Measurements from ENCODE around the gene KPNA3.
A peak's percentile ranks its signal among the peaks of the same experiment; 100 is the strongest.

Gene KPNA3, protein sequence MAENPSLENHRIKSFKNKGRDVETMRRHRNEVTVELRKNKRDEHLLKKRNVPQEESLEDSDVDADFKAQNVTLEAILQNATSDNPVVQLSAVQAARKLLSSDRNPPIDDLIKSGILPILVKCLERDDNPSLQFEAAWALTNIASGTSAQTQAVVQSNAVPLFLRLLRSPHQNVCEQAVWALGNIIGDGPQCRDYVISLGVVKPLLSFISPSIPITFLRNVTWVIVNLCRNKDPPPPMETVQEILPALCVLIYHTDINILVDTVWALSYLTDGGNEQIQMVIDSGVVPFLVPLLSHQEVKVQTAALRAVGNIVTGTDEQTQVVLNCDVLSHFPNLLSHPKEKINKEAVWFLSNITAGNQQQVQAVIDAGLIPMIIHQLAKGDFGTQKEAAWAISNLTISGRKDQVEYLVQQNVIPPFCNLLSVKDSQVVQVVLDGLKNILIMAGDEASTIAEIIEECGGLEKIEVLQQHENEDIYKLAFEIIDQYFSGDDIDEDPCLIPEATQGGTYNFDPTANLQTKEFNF

DNA sequence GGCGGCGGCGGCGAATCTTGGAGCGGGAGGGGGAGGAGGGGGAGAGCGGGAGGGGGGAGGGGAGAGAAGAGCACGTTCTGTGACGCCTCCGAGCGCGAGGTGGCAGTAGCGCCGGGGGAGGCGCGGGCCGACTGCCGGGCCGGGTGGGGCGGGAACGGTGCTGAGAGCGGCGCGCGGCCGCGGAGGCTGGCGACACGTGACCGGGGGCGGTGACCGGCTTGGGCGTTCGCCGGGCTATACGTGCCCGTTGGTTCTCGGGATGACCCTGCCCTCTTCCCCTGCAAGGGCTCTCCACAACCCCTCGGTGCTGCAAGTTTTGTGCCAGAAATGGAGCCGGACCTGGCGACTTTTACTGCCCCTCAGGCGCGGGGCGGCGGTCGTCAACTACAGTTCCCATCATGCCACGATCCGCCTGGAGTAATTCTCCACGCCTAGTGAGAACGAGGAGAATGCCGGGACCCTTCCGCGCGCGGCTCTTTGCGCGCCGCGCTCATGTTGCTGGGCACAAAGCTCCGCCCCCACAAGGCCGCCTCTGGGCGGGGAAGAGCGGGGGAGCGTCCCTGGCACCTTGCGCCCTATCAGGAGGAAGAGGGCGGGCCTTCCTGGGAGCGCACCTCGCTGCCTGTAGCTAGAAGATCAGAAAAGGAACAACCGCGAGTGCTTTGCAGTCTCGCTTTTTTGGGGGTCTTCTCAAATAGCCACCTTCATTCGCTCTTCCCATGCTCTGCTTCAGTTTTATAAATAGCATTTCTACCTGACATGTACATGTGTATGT is at the start of gene KPNA3:
KPNA3 (minus strand) TSS at position 133 of the 775 bp plus-strand sequence. CDS start 176 bp downstream, outside the sequence.
- H3K27ac ChIP-seq (ENCODE audit: low read depth, low read length) = peak within 1 kb of the TSS; percentile 86
- peak within 1 kb of the TSS; percentile 98 for H3K4me3 ChIP-seq (ENCODE audit: low read depth, low read length)

DNA sequence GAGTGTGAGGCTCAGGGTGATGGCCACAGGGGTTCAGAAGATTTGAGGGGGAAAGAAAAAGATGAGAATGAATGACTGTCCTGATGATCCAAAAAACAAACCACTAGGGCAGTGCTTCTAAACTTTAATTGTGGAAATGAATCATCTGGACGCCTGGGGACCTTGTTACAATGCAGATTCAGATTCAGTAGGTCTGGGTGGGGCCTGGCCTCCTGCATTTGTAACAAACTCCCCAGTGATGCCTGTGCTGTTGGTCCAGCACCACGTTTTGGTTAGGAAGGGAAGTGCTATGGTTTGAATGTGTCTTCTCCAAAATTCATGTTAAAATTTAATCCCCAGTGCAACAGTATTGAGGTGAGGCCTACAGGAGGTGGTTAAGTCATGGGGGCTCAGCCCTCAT is 49.5 kb upstream of the KPNA3 start:
- H3K9ac ChIP-seq (ENCODE audit: low read length) = no peak overlapping the region
- H3K4me3 ChIP-seq (ENCODE audit: low read depth, low read length) = no peak overlapping the region
- H3K4me1 ChIP-seq (ENCODE audit: control insufficient read depth, insufficient read depth, low read length) = peaks cover 24% of the 10 kb centered on the region
- no peak overlapping the region for H3K27ac ChIP-seq (ENCODE audit: low read depth, low read length)
- no peaks in the 10 kb centered on the region for H3K9me3 ChIP-seq (ENCODE audit: control insufficient read depth, insufficient read depth, low read depth, low read length)
- no peaks in the 10 kb centered on the region for H3K36me3 ChIP-seq (ENCODE audit: control insufficient read depth, insufficient read depth, low read length)
- no peaks in the 10 kb centered on the region for H3K27me3 ChIP-seq (ENCODE audit: control insufficient read depth, insufficient read depth, low read length)

More for the DNA sequence above, at the start of gene KPNA3:
- Histone ChIP-seq H3K27me3 (ENCODE audit: control insufficient read depth, insufficient read depth, low read length) (no peaks in the 10 kb centered on the region), H3K9me3 (ENCODE audit: control insufficient read depth, insufficient read depth, low read depth, low read length) (no peaks in the 10 kb centered on the region), H3K4me1 (ENCODE audit: control insufficient read depth, insufficient read depth, low read length) (peaks cover 14% of the 10 kb centered on the region), H3K9ac (ENCODE audit: low read length) (peak within 1 kb of the TSS; percentile 92), H3K36me3 (ENCODE audit: control insufficient read depth, insufficient read depth, low read length) (peaks cover 6% of the 10 kb centered on the region; the same call in 1 of the 2 replicates)

DNA sequence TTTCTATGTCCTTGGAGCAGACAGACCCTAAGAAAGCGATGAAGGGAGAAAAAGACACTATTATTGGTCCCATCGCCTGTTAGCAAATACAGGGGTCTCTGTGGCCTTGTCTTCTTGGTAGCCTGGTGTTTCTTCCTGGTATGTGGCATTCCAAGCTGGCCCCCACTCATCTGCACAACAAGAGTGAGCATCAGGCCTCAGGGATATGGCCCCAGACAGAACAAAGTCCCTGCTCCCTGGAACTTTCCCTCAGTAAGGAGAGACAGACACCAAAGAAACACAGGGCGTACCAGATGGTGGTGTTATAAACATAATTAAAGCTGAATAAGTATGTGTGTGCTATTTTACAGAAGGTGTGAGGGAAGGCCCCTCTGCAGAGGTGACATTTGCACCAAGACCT is 48.2 kb upstream of the KPNA3 start:
- Histone ChIP-seq H3K27me3 (ENCODE audit: control insufficient read depth, insufficient read depth, low read length) (no peaks in the 10 kb centered on the region), H3K36me3 (ENCODE audit: control insufficient read depth, insufficient read depth, low read length) (no peaks in the 10 kb centered on the region), H3K9ac (ENCODE audit: low read length) (no peak overlapping the region), H3K4me3 (ENCODE audit: low read depth, low read length) (no peak overlapping the region), H3K4me1 (ENCODE audit: control insufficient read depth, insufficient read depth, low read length) (peaks cover 30% of the 10 kb centered on the region), H3K9me3 (ENCODE audit: control insufficient read depth, insufficient read depth, low read depth, low read length) (no peaks in the 10 kb centered on the region), H3K27ac (ENCODE audit: low read depth, low read length) (no peak overlapping the region)

DNA sequence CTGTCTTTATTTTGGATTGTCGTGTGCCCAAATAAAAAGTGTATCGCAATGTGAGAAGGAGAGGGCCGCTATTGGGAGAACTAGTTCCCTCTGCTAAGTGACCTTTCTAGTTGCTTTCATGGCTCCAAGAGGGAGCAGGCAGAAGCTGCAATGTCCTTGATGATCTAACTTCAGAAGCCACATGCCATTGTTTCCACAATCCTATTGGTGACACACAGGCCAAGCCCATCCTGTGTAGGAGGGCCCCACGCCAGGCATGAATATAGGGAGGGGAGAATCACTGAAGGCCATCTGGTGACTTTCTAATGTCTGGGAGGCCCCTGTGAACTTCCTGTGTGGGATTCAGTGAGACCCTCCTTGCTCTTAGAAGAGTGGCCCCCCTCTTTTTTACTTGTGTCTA is 47.8 kb upstream of the KPNA3 start:
- Histone ChIP-seq H3K4me1 (ENCODE audit: control insufficient read depth, insufficient read depth, low read length) (peaks cover 30% of the 10 kb centered on the region), H3K36me3 (ENCODE audit: control insufficient read depth, insufficient read depth, low read length) (no peaks in the 10 kb centered on the region), H3K27ac (ENCODE audit: low read depth, low read length) (no peak overlapping the region), H3K9ac (ENCODE audit: low read length) (no peak overlapping the region), H3K9me3 (ENCODE audit: control insufficient read depth, insufficient read depth, low read depth, low read length) (no peaks in the 10 kb centered on the region), H3K4me3 (ENCODE audit: low read depth, low read length) (no peak overlapping the region), H3K27me3 (ENCODE audit: control insufficient read depth, insufficient read depth, low read length) (no peaks in the 10 kb centered on the region)

DNA sequence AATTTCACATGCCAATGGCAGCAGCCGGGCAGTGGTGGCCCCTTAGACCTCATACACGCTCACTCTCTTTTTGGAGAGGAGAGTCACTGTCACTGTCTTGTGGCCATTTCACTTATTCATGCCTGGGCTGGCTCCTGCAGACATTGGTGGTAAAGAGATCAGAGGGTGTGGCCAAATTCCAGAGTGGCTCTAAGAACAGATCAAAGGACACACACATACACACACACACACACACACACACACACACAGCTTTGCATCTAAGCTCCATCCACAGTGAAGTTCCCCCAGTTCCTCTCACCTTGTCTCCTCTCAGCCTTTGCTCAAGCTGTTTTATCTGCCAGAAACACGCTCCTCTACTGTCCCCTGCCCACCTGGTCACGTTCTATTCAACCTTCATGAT is 46.5 kb upstream of the KPNA3 start:
- Histone ChIP-seq H3K9me3 (ENCODE audit: control insufficient read depth, insufficient read depth, low read depth, low read length) (no peaks in the 10 kb centered on the region), H3K4me3 (ENCODE audit: low read depth, low read length) (no peak overlapping the region), H3K9ac (ENCODE audit: low read length) (no peak overlapping the region), H3K4me1 (ENCODE audit: control insufficient read depth, insufficient read depth, low read length) (peaks cover 30% of the 10 kb centered on the region), H3K36me3 (ENCODE audit: control insufficient read depth, insufficient read depth, low read length) (no peaks in the 10 kb centered on the region), H3K27me3 (ENCODE audit: control insufficient read depth, insufficient read depth, low read length) (no peaks in the 10 kb centered on the region), H3K27ac (ENCODE audit: low read depth, low read length) (no peak overlapping the region)

DNA sequence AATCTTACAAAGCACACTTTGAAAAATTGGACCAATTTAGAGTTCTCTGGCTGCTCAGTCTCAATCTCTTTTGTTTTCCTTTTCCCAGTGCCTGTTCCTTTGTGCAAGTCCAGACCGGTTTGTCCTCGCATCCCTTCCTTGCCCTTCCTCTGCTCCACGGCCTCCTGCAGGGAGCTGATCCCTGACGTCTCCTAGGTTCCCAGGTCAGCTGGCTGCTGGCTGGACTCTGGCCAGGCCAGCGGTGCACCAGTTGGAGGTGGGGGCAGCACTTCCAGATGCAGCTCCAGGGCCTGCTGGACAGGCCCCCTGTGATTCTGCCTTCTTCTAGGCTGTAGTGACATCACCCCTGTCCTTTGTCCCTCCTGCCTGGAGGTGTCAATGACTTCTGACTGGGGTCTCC is 44.0 kb upstream of the KPNA3 start:
- no peaks in the 10 kb centered on the region for H3K9me3 ChIP-seq (ENCODE audit: control insufficient read depth, insufficient read depth, low read depth, low read length)
- H3K4me3 ChIP-seq (ENCODE audit: low read depth, low read length) = no peak overlapping the region
- H3K27ac ChIP-seq (ENCODE audit: low read depth, low read length) = no peak overlapping the region
- no peak overlapping the region for H3K9ac ChIP-seq (ENCODE audit: low read length)
- H3K4me1 ChIP-seq (ENCODE audit: control insufficient read depth, insufficient read depth, low read length) = peaks cover 35% of the 10 kb centered on the region
- H3K36me3 ChIP-seq (ENCODE audit: control insufficient read depth, insufficient read depth, low read length) = no peaks in the 10 kb centered on the region
- no peaks in the 10 kb centered on the region for H3K27me3 ChIP-seq (ENCODE audit: control insufficient read depth, insufficient read depth, low read length)

DNA sequence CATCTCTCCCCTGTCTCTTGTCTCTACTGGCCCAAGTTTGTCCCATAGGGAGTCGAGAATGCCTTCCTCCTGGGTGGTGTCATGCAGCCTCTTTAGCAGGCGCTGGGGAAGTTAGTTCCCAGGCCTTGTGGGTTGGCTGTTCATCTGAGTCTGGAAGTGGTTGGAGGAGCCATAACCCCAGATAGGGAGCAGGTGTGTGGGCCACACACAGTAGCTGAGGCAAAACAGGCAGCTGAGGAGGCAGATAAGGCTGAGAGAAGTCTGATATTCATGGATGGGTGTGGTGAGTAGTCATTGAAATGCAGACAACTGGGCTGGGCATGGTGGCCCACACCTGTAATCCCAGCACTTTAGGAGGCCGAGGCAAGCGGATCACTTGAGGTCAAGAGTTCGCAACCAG is 40.9 kb upstream of the KPNA3 start:
- H3K36me3 ChIP-seq (ENCODE audit: control insufficient read depth, insufficient read depth, low read length) = no peaks in the 10 kb centered on the region
- no peak overlapping the region for H3K9ac ChIP-seq (ENCODE audit: low read length)
- no peaks in the 10 kb centered on the region; the same call in 1 of the 2 replicates for H3K9me3 ChIP-seq (ENCODE audit: control insufficient read depth, insufficient read depth, low read depth, low read length)
- H3K27ac ChIP-seq (ENCODE audit: low read depth, low read length) = no peak overlapping the region
- H3K4me3 ChIP-seq (ENCODE audit: low read depth, low read length) = no peak overlapping the region
- no peaks in the 10 kb centered on the region for H3K27me3 ChIP-seq (ENCODE audit: control insufficient read depth, insufficient read depth, low read length)
- H3K4me1 ChIP-seq (ENCODE audit: control insufficient read depth, insufficient read depth, low read length) = peaks cover 16% of the 10 kb centered on the region

DNA sequence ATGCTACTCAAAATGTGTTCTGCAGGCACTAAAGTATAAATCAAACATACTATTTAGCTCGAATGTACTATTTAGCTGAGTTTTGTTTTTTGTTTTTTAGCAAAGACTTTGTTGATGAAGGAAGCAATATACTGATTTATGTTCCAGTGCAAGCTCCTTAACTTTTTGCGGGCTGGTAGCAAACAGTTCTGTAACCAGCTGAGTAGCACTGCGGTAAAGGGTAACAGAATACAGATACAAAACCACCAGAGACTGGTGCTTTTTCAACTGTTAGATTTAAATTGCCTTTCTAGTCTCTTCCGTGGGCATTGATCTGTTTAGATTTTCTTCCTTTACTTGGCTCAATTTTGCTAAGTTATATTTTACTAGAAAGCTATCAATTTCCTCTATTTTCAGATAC is 39.0 kb upstream of the KPNA3 start:
- no peaks in the 10 kb centered on the region; the same call in 1 of the 2 replicates for H3K9me3 ChIP-seq (ENCODE audit: control insufficient read depth, insufficient read depth, low read depth, low read length)
- H3K4me3 ChIP-seq (ENCODE audit: low read depth, low read length) = no peak overlapping the region
- no peaks in the 10 kb centered on the region for H3K36me3 ChIP-seq (ENCODE audit: control insufficient read depth, insufficient read depth, low read length)
- H3K27ac ChIP-seq (ENCODE audit: low read depth, low read length) = no peak overlapping the region
- H3K4me1 ChIP-seq (ENCODE audit: control insufficient read depth, insufficient read depth, low read length) = peaks cover 6% of the 10 kb centered on the region
- no peak overlapping the region for H3K9ac ChIP-seq (ENCODE audit: low read length)
- H3K27me3 ChIP-seq (ENCODE audit: control insufficient read depth, insufficient read depth, low read length) = no peaks in the 10 kb centered on the region

DNA sequence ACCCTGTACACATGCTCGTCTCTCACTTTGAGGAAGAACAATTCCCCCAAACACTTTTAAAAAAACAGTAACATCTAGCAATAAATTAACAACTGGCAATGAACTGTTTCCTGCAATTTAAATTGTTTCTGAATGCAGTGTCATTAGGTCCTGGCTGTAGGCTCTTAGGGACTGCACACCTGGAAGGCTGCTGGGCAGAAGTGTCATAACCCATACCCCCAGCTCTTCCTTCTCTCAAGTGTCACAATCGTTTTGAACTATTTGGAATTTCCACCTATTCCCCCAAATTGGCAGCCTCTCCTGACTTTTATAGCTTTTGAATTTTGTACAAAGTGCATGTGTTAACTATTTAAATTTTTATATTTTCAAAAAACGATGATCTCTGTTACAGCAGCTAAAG is 38.2 kb upstream of the KPNA3 start:
- Histone ChIP-seq H3K36me3 (ENCODE audit: control insufficient read depth, insufficient read depth, low read length) (no peaks in the 10 kb centered on the region), H3K4me3 (ENCODE audit: low read depth, low read length) (no peak overlapping the region), H3K4me1 (ENCODE audit: control insufficient read depth, insufficient read depth, low read length) (peaks cover 5% of the 10 kb centered on the region), H3K27ac (ENCODE audit: low read depth, low read length) (no peak overlapping the region), H3K9ac (ENCODE audit: low read length) (no peak overlapping the region), H3K9me3 (ENCODE audit: control insufficient read depth, insufficient read depth, low read depth, low read length) (no peaks in the 10 kb centered on the region; the same call in 1 of the 2 replicates), H3K27me3 (ENCODE audit: control insufficient read depth, insufficient read depth, low read length) (no peaks in the 10 kb centered on the region)

DNA sequence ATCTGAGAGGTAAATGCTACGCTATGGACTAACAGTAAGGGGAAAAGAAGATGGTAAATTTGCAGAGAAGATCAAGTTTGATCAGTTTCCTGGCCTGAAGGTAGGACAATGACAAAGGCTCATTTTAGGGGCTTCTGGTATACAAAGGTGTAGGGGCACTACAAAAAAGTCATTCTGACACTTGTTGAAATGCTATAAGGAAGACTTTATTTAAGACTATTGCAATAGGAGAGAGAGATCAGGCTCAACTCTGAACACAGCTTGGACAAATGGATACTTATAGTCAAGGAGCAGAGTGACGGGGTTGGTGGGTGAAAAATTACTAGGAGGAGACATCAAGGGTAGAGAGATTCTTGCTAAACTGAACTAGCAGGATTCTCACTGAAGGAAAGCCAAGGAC is 37.2 kb upstream of the KPNA3 start:
- Histone ChIP-seq H3K9me3 (ENCODE audit: control insufficient read depth, insufficient read depth, low read depth, low read length) (no peaks in the 10 kb centered on the region; the same call in 1 of the 2 replicates), H3K4me3 (ENCODE audit: low read depth, low read length) (no peak overlapping the region), H3K9ac (ENCODE audit: low read length) (no peak overlapping the region)

DNA sequence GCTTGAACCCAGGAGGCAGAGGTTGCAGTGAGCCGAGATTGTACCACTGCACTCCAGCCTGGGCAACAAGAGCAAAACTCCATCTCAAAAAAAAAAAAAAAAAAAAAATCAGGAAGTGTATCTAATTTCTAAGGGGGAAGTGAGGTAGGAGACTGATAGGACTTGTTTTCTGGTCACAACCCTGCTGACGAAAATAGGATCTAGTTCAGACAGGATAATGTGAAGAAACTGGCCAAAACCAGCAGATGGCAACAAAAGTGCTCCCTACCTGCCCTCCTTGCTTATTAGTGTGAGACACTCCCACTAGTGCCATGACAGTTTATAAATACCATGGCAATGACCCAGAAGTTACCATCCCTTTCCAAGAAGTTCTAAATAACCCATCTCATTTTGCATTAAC is 36.0 kb upstream of the KPNA3 start:
- Histone ChIP-seq H3K27me3 (ENCODE audit: control insufficient read depth, insufficient read depth, low read length) (no peaks in the 10 kb centered on the region), H3K4me3 (ENCODE audit: low read depth, low read length) (no peak overlapping the region), H3K9me3 (ENCODE audit: control insufficient read depth, insufficient read depth, low read depth, low read length) (no peaks in the 10 kb centered on the region; the same call in 1 of the 2 replicates), H3K36me3 (ENCODE audit: control insufficient read depth, insufficient read depth, low read length) (no peaks in the 10 kb centered on the region), H3K4me1 (ENCODE audit: control insufficient read depth, insufficient read depth, low read length) (peaks cover 4% of the 10 kb centered on the region), H3K9ac (ENCODE audit: low read length) (no peak overlapping the region), H3K27ac (ENCODE audit: low read depth, low read length) (no peak overlapping the region)

More for the DNA sequence above, 37.2 kb upstream of the KPNA3 start:
- Histone ChIP-seq H3K27me3 (ENCODE audit: control insufficient read depth, insufficient read depth, low read length) (no peaks in the 10 kb centered on the region), H3K36me3 (ENCODE audit: control insufficient read depth, insufficient read depth, low read length) (no peaks in the 10 kb centered on the region), H3K27ac (ENCODE audit: low read depth, low read length) (no peak overlapping the region), H3K4me1 (ENCODE audit: control insufficient read depth, insufficient read depth, low read length) (peaks cover 5% of the 10 kb centered on the region)

Data from HUES6 (cell line).